Measurements from ENCODE around the gene PACRG.

The PACRG gene

DNA sequence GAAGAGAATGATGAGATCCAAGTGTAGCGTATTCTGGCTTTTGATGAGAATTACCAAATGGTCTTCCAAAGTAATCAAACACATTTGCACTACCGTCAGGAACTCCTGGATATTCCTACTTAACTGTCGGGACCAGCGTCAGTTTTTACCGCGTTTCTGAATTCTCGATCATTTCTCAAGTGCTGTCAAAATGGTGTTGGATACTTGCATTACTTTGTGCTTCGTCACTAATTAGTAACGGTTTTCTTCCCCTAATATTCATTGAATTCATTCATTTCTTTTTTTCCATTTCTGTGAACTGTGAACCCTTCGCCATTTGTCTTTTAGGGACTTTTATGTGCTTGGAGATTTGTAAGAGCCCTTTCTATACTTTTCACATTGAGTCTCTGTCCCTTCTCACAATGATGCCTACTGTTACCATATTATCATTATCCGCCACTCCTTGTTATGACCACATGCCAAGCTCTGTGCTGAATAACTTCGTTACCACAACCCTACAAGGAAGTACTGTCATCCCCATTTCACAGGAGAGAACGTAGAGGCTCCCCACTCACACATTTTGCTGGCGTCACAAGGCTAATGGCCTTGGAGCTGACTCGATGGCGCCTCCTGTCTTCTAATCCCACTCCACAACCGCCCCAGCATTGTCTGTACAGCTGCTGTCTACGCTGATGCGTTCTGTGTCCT is 612.6 kb downstream of the PACRG start:
- TF ChIP-seq CTCF (IDR thresholded peaks at IDR 0.05; ENCODE audit: insufficient read depth, low read depth, low read length, missing control alignments), result no peak
- no peak for DNase-seq (ENCODE audit: low read depth)
- no peak overlapping the region for H3K4me3 ChIP-seq (ENCODE audit: low read depth, low read length)

- no peak for TF ChIP-seq CTCF (IDR thresholded peaks at IDR 0.05; ENCODE audit: insufficient read depth, low read depth, low read length, missing control alignments)
- no peak overlapping the region for H3K4me3 ChIP-seq (ENCODE audit: low read depth, low read length)
- no peak for DNase-seq (ENCODE audit: low read depth)
Observed at GRCh38 chr6:163341224-163342061, 613.7 kb downstream of the PACRG start.

DNA sequence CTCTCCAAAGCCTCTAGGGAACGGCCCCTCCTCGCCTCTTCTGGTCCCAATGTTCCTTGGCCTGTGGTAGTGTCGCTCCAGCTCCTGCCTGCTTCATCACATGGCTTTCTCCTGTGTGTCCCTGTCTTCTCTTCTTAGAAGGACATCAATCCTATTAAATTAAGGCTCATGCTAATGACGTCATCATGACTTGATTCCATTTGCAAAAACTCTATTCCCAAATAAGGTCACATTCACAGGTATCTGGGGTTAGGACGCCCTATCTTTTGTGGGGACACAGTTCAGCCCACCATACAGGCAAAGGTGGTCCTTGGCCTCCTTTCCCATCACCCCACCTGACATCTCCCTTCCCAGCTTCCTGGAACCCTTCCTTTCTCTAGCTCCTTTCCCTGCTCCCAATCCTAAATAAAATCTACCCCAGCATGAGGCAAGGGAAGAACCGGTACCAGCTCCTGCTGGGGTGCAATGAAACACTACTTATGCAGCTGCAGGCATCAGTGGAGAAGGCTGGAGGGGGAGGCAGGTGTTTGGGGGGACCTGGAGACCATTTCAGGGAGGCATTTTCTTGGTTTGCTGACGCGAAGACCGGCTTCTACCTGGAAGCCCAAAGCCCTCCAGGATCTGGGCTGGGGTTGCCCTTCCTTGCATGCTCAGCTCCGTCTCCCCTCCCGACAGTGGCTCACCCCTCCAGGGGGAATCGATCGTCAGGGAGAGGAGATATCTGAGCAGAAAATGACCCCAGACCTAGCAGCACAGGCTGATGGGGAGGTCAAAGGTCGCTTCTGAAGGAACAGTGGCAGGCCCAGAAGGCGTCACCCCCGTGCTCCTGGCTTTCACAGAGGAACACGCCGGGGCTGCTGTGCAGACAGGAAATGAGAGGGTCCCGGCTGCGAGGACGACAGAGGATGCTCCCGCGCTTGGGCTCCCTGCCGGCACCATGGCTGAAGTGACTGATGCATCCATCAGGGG is 615.1 kb downstream of the PACRG start:
- DNase-seq (ENCODE audit: low read depth), result no peak
- TF ChIP-seq CTCF (IDR thresholded peaks at IDR 0.05; ENCODE audit: insufficient read depth, low read depth, low read length, missing control alignments), result no peak
- H3K4me3 ChIP-seq (ENCODE audit: low read depth, low read length), result no peak overlapping the region

DNA sequence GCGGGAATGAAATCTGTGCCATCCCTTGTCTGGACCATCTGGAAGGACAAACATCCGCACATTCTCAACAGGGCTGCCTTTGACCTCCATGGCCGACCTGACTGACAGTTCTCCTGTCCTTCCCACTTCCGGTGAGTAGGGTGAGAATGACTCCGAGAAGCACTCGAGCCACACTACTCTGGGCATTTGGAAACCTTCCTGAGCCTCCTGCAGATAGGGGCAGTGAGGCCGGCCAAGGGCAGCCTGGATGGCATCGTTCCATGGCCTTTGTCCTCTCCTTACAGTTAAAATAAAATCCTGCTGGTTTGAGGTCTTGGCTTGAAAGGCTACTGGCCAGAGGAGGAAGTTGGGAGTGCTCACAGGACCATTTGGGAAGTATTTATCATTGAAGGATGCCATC is 615.8 kb downstream of the PACRG start:
- TF ChIP-seq CTCF (IDR thresholded peaks at IDR 0.05; ENCODE audit: insufficient read depth, low read depth, low read length, missing control alignments), result no peak
- H3K4me3 ChIP-seq (ENCODE audit: low read depth, low read length), result no peak overlapping the region
- DNase-seq (ENCODE audit: low read depth), result no peak

- H3K4me3 ChIP-seq (ENCODE audit: low read depth, low read length), result no peak overlapping the region
- TF ChIP-seq CTCF (IDR thresholded peaks at IDR 0.05; ENCODE audit: insufficient read depth, low read depth, low read length, missing control alignments), result no peak
- DNase-seq (ENCODE audit: low read depth), result no peak
Observed at GRCh38 chr6:163344411-163344810, 616.6 kb downstream of the PACRG start.

DNA sequence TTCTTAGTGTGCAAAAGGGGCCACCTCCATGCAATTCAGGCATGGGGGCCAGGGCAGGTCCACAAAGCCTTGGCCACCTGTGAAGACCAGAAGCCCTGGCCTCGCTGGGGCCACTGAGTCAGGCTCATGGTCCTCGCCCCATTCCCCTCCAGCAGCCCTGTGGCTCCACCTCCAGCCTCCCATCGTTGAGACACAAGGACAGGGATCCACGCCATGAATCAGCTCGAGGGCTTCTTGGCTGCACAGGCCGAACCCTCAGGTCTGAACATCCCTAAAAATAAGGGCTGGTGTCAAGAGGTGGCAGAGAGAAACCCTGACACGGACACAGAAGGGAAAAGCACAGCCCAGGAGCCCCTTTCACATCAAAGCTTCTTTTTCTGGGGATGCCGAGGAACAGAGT is 618.2 kb downstream of the PACRG start:
- TF ChIP-seq CTCF (IDR thresholded peaks at IDR 0.05; ENCODE audit: insufficient read depth, low read depth, low read length, missing control alignments), result no peak
- no peak overlapping the region for H3K4me3 ChIP-seq (ENCODE audit: low read depth, low read length)
- DNase-seq (ENCODE audit: low read depth), result no peak
